Measurements from ENCODE around the gene AZIN2. TPM values are rescaled to one million over a fixed set of nuclear protein-coding genes. Genes with fewer than 3 reads are reported as not detected.
A peak's percentile ranks its signal among the peaks of the same experiment; 100 is the strongest.
"Not testable (repeated sequence)": the region's sequence is repeated elsewhere in the genome, so short reads cannot be mapped to it uniquely, and the experiment has no call there.

AZIN2 gene
- 1.6 and 2.4 TPM in 2 replicates for total RNA-seq (2014; rRNA removed; shearing (Covaris generic))
- 1.4 and 4.0 TPM in 2 replicates for polyA plus RNA-seq (2014; cell fraction: nucleus; rRNA removed)

DNA sequence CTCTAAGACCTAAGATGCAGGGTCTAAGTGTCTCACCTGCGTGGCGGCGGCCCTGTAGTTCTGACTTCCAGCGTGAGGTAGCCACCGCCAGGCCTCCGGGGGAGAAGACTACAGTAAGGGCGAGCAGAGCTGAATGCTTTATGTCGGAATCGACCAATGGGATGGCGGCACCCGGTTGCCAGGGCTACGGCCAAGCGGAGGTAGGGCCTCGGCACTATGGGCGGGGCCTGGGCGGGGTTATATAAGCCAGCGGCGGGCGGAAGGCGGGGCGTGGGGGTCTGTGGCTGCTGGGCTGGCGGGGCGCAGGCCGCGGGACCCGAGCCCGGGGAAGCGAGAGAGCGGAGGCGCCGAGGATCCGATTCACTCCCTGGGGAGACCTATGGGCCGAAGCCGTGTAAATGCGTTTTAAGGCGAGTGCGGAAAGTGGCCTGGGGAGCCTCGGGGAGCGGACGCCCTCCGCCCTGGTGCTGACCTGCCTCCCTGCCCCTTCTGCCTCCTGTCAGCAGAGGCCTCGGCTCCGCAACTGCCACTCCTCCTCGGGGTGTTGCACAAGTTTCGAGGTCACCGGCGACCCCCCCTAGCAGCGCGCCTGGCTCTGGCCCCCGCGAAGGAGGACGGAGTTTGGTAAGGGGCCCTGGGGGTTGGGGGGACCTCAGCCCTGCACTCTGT lies at the start of gene AZIN2:
AZIN2 (plus strand) TSS at position 269 of the 669 bp plus-strand sequence. CDS start 1,097 bp downstream, outside the sequence.
- peak; percentile 88 for DNase-seq (ENCODE audit: extremely low read depth, low read depth)

DNA sequence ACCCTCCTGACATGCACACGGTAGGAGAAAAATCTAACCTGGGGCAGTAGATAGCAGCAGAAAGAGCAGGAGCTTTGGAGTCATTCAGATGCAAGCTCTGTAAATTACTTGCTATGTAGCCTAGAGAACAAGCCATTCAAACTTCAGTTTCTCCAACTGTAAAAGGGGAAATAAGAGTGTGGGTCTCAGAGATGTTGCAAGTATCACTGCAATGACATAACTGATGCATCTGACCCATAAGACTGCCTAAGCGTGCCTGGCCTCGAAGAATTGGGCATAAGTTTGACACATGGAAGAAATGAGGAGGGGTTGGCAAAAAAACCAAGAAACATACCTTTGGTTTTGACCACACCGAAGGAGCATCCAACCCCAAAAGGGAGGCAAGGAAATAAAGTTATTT lies 49.4 kb upstream of the AZIN2 start:
- no peak for DNase-seq (ENCODE audit: extremely low read depth, low read depth)

DNA sequence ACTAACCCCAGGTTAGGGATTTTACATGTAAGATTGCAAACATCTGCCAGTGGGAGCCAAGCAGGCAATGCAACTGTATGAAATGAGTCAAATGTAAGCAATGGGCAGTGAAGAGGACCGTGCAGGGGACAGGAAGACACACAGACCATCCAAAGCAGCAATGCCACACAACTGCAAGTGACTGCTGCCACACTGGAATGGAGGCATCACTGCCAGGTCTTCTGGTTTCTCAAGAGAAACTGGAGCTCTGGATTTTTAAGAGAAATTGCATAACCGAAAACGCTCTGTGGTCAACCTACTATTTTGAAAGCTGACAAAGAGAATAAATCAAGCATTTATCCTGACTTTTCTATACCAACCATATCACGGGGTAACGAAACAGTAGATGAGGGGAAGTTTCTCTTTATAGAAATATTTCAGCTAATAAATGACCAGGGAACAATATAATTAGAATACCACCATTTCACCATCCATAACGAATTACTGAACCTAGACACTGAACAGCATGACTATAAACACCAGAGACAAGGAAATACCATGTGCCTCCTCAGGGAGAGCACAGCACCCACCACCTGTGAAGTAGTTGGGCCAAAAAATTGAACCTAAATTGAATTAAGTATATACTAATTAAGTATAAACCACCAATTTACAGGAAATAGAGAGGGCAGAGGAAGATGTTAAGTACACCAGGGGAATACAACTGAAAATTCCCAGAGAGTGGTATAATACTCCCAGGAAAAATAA lies 48.7 kb upstream of the AZIN2 start:
- DNase-seq (ENCODE audit: extremely low read depth, low read depth), result no peak

DNA sequence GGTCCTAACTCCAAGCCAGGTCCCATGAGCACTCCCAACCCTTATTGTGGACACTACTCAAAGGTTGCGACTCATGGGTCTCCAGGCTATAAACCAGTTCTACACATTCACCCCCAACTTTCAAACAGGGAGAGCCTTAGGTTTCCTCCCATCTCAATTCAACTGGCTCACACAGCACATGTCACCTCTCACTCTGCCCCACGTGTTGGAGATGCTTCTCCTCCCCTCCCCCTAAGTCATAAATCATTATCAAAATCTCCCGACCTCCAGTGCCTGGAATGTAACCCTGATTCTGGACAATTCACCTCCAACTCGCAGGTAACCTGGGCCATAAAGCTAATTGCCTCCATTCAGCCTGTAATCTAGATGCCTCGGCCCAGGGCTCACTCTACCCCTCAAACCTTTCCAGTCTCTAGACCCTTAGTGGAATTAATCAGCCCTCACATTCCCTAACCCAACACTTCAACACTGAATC lies 44.9 kb upstream of the AZIN2 start:
- DNase-seq (ENCODE audit: extremely low read depth, low read depth), result no peak

DNA sequence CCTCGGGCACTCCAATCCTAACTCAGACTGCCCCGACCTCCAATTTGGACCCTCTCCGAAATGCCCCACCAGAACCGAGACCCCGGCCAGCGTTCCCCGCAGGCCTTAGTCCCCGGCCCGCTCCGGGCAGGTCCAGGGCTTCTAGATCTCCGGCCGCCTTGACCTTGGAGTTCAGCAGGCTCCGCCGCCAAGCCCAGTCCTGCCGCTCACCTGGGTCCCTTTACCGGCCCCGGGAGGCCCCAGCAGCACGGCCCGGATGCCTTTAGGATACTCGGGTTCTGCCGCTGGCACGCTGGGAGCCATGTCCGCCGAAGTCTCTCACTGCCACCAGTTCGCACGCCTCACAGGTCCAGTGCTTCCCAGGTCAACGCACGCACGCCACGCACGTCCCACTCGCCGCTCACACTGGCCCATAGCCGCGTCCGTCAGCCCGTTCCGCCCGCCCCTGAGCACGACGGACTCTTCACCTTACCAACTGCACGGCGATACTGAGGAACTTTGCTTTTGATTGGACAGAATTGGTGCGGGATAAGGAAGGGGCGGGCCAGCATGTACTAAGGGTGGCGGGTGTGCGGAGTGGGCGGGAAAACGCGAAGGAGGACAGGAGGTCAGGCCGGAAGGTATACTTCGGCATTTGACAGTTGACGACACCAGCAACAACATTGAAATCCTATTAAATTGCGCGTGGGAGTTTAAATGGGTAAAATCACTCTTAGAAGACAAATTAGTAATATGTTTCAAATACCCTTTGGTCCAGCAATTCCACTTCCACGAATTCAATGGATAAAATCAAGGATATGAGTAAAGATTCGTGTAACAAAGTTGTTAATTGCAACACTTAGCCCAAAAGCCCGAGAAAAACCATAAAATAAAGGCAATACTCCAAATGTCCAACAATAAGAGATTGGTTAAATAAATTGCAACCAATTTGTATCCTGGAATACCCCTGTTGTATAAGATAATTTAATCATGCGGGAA lies 44.1 kb upstream of the AZIN2 start, which contains the start of gene AK2:
AK2 (minus strand) TSS at position 358 of the 978 bp plus-strand sequence; CDS start at position 303, 55 bp downstream.
- DNase-seq (ENCODE audit: extremely low read depth, low read depth), result peak; percentile 96

DNA sequence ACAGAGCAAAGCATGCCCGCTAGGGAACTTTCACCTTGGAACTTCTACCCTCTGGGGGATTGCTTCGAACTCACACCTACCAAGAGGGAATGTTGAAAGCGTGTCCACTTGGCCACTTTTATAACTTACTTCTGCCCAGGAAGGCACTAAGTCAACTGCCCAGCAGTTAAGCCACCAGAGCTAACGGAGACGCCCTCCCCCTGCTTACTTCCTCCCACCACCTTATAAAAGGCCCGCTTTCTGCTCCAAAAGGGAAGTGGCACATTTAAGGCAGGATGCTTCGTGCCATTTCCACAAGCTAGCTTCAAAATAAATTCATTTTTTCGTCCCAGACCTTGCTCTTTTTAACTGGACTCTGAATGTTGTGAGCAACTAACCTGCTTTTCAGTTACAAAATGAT lies 41.1 kb upstream of the AZIN2 start:
- no peak for DNase-seq (ENCODE audit: extremely low read depth, low read depth)

DNA sequence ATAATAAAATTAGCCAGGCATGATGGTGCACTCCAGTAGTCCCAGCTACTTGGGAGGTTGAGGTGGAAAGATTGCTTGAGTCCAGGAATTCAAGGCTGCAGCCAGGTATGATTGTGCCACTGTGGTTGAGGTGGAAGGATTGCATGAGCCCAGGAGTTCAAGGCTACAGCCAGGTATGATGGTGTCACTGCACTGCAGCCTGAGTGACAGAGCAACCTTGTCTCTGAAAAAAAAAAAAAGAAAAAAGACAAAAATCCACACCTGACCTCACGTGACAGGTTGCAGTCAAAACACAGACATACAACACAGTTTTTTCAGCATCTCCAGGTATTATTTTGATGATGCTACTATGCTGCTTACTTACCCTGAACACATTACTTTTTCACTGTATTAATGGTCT lies 39.9 kb upstream of the AZIN2 start:
- no peak for DNase-seq (ENCODE audit: extremely low read depth, low read depth)

DNA sequence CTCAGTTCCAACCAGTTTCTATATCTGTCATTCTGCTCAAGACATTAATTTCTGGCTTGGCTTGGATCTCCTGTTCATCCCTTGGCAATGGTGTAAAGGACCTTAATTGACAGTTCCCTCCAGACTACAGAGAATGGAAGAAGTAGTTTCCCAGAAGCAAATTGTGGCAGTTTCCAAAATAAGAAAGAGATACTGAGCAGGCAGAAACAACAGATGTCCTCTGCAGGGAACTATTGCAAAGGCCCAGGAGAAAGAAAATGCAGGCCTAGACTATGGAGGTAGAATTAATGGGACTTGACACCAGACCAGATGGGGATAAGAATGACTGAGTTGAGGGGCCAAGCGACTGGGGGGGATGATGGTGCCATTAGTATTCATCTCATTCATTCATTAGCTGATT lies 38.1 kb upstream of the AZIN2 start:
- no peak for DNase-seq (ENCODE audit: extremely low read depth, low read depth)

DNA sequence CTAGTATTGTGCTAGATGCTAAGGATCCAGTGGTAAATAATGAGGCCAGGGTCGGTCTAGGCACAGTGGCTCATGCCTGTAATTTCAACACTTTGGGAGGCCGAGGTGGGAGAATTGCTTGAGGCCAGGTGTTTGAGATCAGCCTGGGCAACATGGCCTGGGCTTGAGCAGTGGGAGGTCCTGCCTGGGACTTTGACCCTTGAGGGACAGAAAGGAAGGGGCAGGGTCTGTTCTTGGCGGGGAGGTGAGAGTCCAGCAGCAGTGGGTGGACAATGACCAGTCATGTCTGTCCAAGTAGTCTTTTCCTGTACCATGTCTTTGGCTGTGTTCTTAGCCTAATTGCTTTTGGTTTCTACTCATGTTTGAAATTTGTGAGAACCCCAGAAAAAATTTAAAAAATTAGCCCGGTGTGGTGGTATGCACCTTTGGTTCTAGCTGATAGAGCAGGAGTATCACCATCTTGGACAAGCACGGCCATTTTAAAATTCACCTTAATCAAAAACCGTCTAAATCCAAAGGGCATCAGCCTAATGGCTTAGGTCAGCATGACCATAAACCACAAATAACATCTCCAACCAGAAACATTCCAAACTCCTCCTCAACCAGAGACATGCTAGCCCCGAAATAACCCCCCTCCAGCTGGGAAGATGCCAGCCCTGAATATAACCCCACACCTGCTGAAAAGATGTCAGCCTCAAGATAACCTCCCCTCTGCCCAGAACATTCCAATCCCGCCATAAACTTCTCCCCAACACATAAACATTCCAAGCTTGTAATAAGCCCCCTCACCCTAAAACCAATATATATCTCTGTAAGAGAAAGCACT lies 37.5 kb upstream of the AZIN2 start:
- DNase-seq (ENCODE audit: extremely low read depth, low read depth), result no peak

DNA sequence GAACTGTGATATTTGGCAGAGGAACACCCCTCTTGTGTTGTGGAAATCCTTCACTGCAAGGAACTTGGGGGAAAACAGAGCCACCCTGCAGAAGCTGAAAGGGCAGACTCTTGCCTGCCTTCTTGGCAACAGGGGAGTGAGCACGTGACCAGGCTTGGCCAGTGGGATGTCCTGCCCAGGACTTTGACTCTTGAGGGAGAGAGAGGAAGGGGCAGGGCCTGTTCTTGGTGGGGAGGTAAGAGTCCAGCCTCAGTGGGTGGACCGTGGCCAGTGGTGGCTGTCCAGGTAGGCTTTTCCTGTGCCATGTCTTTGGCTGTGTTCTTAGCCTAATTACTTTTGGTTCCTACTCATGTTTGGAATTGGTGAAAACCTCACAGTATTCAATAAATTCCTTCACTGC lies 35.7 kb upstream of the AZIN2 start:
- no peak for DNase-seq (ENCODE audit: extremely low read depth, low read depth)

DNA sequence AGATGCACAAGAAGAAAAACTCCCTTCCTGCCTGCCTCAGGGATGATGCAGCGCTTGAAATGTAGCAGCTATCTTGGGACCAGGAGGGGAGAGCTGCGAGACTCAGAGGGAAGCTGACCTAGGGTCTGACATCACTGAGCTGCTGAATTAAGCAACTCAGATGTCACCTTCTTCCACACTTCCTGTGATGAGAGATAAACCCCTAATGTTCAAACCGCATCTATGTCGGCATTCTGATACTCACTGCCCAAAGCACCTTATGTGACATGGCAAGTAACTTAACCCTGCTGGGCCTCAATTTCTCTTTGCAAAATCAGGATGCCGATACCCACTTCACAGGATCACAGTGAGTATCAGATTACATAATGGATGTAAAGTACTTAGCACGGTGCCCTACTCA lies 35.1 kb upstream of the AZIN2 start:
- DNase-seq (ENCODE audit: extremely low read depth, low read depth), result no peak

DNA sequence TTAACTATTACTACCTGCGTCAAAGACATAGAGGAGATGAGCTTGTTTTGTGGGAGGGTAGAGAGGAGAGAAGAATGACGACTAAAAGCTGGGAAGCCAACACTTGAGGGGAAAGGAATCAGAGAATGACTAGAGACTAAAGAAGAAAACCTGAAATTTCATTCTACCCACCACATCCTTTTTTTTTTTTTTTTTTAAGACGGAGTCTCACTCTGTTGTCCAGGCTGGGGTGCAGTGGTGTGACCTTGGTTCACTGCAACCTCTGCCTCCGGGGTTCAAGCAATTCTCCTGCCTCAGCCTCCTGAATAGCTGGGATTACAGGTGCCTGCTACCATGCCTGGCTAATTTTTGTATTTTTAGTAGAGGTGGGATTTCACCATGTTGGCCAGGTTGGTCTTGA lies 34.7 kb upstream of the AZIN2 start:
- not testable (repeated sequence) for DNase-seq (ENCODE audit: extremely low read depth, low read depth)

DNA sequence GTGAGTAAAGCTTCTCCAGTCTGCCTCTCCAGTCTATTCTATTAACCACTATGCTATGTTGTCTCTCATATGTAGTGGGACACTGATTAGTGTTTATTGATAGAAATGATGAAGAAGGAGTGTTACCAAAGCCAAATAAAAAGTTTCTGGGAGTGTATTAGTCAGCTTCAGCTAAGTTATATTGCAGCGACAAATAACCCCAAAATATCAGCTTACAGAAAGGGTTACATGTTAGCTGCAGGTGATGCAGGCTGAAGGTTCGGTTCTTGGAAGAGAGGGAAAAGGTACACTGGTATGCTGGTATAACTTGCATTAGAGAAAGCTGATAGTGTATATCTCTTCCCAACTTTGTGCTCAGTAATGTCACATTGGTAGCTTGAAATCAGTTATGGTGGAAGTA lies 33.7 kb upstream of the AZIN2 start:
- no peak for DNase-seq (ENCODE audit: extremely low read depth, low read depth)

DNA sequence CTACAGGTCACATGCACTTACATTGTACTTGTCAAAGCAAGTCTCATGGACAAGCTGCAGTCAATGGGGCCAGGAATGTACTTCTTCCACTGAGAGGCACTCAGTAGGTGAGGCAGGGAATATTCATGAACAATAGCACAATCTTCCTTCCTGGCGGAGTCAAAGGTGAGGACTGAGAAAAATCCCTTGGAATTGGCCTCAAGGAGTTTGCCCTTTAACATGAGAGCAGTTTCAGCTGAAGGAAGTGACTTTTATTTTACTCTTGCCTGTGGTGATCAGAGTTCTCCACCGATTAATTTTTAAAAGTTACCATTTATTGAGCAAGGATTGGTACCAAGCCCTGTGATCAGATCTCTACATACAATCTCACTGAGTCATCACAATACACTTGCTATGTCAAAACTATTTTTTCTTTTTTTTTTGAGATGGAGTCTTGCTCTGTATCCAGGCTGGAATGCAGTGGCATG lies 33.1 kb upstream of the AZIN2 start:
- no peak for DNase-seq (ENCODE audit: extremely low read depth, low read depth)

DNA sequence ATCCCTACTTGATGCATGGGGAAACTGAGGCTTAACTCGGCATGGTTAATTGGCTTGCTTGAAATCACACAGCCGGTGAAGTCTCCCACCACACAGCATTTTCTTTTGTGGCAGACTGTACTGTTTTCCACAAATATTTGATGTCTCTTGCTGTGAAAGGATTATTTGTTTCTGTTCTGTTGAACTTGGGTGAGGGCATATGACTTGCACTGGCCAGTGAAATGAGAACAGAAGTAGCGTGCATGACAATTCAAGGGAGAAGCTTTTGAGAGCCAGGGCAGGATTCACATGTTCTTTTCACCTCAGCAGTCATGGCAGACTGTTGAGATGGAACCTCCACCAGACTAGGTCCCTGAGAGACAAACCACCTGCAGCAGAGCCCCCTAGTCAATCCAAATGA lies 32.5 kb upstream of the AZIN2 start:
- no peak for DNase-seq (ENCODE audit: extremely low read depth, low read depth)

DNA sequence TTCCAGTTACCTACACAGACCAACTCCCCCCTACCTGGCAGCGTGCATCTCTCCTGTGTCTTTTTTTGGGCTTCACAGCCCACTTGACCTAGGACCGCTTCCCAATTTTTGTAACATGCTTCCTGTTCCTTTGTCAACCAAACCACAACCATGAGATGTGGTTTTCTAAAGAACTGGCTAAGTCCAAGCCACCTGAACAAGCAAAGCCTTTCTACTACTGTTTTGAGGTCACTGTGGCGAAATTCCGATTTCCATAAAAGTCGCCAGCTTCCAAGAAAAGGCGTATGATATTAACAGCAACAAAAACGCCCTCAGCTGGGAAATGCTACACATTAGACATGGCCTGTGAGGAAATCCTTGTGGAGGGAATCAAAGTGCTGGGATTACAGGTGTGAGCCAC lies 31.6 kb upstream of the AZIN2 start:
- no peak for DNase-seq (ENCODE audit: extremely low read depth, low read depth)

DNA sequence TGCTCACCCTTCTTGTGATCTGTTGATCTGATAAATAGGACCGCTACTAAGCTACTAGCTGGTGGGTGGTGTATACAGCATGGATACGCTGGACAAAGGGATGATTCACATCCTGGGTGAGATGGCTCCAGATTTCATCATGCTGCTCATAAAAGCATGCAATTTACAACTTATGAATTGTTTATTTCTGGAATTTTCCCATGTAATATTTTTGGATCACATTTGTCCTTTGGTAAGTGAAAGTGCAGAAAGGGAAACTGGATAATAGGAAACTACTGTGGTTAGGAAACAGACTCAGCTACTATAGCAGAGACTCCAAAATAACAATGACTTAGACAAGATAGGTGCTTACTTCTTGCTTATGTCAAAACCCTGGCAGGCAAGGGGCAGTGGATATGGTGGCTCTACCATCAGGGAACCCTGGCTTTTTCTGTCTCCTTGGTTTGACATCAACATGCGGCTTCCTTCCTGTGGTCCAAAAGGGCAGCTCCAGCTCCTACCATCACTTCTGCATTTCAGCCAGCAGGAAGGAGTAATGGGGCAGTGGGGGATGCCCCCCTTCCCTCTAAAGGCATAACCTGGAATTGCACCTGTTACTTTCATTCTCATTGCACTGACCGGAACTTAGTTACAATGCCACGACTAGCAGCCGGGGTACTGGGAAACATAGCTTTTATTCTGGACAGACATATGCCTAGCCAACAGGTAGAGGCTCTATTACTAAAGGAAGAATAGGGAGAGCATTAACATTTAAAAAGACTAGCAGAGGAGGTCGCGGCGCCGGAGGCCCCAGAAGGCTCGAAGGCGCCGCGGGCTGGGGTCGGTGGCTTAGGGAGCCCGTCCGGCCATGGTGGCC lies 30.5 kb upstream of the AZIN2 start:
- DNase-seq (ENCODE audit: extremely low read depth, low read depth), result peak; percentile 84

DNA sequence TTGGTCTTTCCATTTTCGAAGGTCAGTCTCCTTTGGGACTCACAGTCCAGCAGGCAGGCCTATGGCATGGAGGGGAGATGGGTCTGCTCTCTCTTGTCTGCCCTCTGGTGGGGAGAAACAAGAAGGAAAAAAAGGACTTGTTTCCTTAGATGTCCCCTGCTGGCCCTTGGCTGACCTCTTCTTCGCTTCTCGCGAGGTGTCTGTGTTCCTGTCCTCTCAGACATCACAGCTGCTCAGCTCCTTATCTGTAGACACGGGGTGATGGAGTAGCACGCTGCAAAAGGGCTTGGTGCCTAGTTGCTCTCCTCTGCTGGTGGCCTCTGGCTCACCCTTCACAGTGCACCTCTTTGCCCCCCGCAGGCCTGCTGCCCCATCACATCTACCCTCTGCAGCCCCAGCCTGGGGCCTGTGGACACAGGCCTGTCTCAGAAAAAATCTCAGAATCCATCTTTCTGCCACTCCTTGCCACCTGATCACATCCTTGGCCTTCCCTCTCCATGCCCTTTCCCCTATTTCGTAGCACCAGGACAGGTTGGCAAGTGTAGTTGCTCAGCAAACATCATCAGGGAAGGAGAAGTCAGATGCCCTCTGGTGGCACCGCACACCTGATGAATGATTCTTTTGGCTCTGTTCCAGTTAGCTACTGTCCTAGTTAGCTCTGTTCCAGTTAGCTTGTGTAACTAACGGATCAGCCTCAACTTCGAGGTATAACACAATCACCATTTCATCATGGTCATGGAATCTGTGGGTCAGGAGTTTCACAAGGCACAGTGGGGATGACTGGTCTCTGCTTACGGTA lies 25.5 kb upstream of the AZIN2 start:
- DNase-seq (ENCODE audit: extremely low read depth, low read depth), result peak; percentile 81
